ENCODE data around the gene ATP6V0C. TPM values are rescaled to one million over a fixed set of nuclear protein-coding genes. Genes with fewer than 3 reads are reported as not detected.

ATP6V0C gene
- total and polyA plus RNA-seq, 4 donors = 39.0 to 410 (median 250) TPM

DNA sequence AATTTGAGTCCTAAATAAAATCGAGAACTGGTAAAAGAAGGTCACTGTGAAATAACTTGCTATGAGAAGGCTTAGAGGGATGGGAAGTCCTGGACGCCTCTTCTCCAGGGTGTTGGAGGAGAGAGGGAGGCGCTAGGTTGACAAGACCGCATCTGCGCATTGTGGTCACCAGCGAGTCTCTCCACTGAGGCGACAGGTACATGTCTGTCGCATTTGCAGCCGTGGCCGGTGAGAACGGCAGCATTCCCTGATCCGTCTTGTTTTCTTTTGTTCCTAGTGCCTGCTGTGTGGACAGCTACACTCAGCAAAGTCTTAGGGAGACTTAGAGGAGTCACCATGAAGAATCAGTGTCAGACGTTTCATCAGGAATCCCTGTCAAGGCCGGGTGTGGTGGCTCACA, 8.1 kb upstream of the ATP6V0C start:
- H3K36me3 ChIP-seq (ENCODE audit: control insufficient read depth in 4 of 4, insufficient read depth in 4 of 4, low read length in 4 of 4) = peaks cover 0 to 9% (median 3%) of the 10 kb centered on the region in 4 donors
- ATAC-seq (ENCODE audit: insufficient read depth, low FRiP score) (no peak), DNase-seq (no peak)
- H3K27ac ChIP-seq (ENCODE audit: low read depth in 1 of 2, low read length in 1 of 2) = no peak overlapping the region
- no peak overlapping the region for H3K9ac ChIP-seq (ENCODE audit: insufficient read depth in 1 of 2, low read length in 2 of 2)
- peaks cover 0 to 24% (median 0%) of the 10 kb centered on the region in 5 donors for H3K4me1 ChIP-seq (ENCODE audit: control insufficient read depth in 5 of 5, insufficient read depth in 5 of 5, low read length in 5 of 5)
- WGBS, 2 donors = 92 to 93% methylated on average over 14 of the region's 14 CpGs
- no peaks in the 10 kb centered on the region for H3K9me3 ChIP-seq (ENCODE audit: control insufficient read depth in 4 of 4, insufficient read depth in 3 of 4, low read length in 3 of 4)
- no peaks in the 10 kb centered on the region for H3K27me3 ChIP-seq (ENCODE audit: control insufficient read depth in 3 of 3, insufficient read depth in 3 of 3, low read length in 2 of 3)
- H3K4me3 ChIP-seq = no peak overlapping the region
- TF ChIP-seq, protein P1, sequence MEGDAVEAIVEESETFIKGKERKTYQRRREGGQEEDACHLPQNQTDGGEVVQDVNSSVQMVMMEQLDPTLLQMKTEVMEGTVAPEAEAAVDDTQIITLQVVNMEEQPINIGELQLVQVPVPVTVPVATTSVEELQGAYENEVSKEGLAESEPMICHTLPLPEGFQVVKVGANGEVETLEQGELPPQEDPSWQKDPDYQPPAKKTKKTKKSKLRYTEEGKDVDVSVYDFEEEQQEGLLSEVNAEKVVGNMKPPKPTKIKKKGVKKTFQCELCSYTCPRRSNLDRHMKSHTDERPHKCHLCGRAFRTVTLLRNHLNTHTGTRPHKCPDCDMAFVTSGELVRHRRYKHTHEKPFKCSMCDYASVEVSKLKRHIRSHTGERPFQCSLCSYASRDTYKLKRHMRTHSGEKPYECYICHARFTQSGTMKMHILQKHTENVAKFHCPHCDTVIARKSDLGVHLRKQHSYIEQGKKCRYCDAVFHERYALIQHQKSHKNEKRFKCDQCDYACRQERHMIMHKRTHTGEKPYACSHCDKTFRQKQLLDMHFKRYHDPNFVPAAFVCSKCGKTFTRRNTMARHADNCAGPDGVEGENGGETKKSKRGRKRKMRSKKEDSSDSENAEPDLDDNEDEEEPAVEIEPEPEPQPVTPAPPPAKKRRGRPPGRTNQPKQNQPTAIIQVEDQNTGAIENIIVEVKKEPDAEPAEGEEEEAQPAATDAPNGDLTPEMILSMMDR (IDR thresholded peaks at IDR 0.05; ENCODE audit: control extremely low read depth, extremely low read depth) = no peak

DNA sequence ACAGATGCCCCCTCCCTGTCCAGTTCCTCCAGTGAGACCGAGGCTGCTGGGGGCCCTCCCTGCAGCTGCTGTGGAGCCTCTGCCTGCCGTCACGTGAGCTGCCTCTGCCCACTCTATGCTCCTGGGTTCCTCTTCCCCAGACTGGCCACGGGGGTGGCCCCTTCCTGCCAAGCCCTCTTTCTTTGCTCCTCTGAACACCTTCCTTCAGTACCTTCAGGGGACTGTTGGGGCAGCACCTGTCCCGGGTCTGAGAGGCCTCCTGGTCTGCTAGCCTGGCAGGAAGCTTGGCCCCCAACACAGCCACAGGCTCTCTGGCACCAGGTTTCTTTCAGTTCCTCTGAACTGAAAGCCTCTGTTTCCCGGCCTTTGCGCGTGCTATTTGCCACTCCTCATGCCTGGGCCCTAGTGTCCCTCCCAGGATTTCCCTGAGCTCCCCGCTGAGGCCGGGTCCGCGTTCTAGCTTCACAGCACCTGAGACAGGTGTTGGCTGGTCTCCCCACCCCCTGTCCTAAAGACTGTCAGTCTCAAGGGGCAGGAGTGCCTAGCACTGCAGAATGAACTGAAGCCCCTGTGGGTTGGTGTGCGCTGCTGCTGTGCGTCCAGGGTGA, 6.6 kb upstream of the ATP6V0C start:
- no peak overlapping the region for H3K9ac ChIP-seq (ENCODE audit: insufficient read depth in 1 of 2, low read length in 2 of 2)
- peak overlapping the region in 1 of 2 donors; percentile 48 for H3K27ac ChIP-seq (ENCODE audit: low read depth in 1 of 2, low read length in 1 of 2)
- H3K27me3 ChIP-seq (ENCODE audit: control insufficient read depth in 3 of 3, insufficient read depth in 3 of 3, low read length in 2 of 3) = no peaks in the 10 kb centered on the region
- TF ChIP-seq, protein P1 (IDR thresholded peaks at IDR 0.05; ENCODE audit: control extremely low read depth, extremely low read depth) = no peak
- H3K36me3 ChIP-seq (ENCODE audit: control insufficient read depth in 4 of 4, insufficient read depth in 4 of 4, low read length in 4 of 4) = peaks cover 0 to 5% (median under 1%) of the 10 kb centered on the region in 4 donors
- 37 to 71% methylated on average over 13 to 14 of the region's 14 CpGs for WGBS, 2 donors
- no peaks in the 10 kb centered on the region for H3K9me3 ChIP-seq (ENCODE audit: control insufficient read depth in 4 of 4, insufficient read depth in 3 of 4, low read length in 3 of 4)
- no peak overlapping the region for H3K4me3 ChIP-seq
- ATAC-seq (ENCODE audit: insufficient read depth, low FRiP score) (no peak), DNase-seq (no peak)
- H3K4me1 ChIP-seq (ENCODE audit: control insufficient read depth in 5 of 5, insufficient read depth in 5 of 5, low read length in 5 of 5) = peaks cover 0 to 14% (median 0%) of the 10 kb centered on the region in 5 donors

DNA sequence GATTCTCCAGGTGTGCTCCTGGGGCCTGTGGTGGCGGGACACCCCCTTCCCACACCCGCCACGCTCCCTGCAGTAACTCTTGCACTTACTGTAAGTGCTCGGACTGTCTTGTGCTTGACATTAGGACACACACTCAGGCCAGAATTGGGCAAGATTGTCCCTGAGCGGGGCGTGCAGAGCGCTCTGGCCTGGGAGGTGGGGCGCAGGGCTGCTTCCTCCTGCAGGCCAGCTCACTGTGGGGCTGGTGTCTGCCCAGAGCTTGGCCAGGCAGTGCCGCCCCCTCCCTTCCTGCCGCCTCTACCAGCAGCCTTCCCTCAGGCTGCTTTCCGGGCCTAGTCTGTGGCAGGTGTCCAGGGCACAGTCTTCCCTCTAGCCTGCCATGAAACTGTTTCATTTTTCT, 6.1 kb upstream of the ATP6V0C start:
- 35 to 72% methylated on average over 11 of the region's 11 CpGs for WGBS, 2 donors
- Histone ChIP-seq H3K9me3 (ENCODE audit: control insufficient read depth in 4 of 4, insufficient read depth in 3 of 4, low read length in 3 of 4) (no peaks in the 10 kb centered on the region), H3K4me1 (ENCODE audit: control insufficient read depth in 5 of 5, insufficient read depth in 5 of 5, low read length in 5 of 5) (peaks cover 0 to 9% (median 0%) of the 10 kb centered on the region in 5 donors), H3K9ac (ENCODE audit: insufficient read depth in 1 of 2, low read length in 2 of 2) (no peak overlapping the region), H3K27me3 (ENCODE audit: control insufficient read depth in 3 of 3, insufficient read depth in 3 of 3, low read length in 2 of 3) (no peaks in the 10 kb centered on the region), H3K27ac (ENCODE audit: low read depth in 1 of 2, low read length in 1 of 2) (peak overlapping the region in 1 of 2 donors; percentile 48), H3K36me3 (ENCODE audit: control insufficient read depth in 4 of 4, insufficient read depth in 4 of 4, low read length in 4 of 4) (no peaks in the 10 kb centered on the region), H3K4me3 (no peak overlapping the region)
- TF ChIP-seq, protein P1 (IDR thresholded peaks at IDR 0.05; ENCODE audit: control extremely low read depth, extremely low read depth) = no peak
- DNase-seq = no peak
- peak; percentile 47 for ATAC-seq (ENCODE audit: insufficient read depth, low FRiP score)
